Stimulated activated CD8-positive, alpha-beta memory T cell treated with anti-CD3 and anti-CD28 coated beads, Interleukin-15, amount 100 ng/mL, for 1 hour (primary cell): ENCODE data around the gene SMPD1.
A peak's percentile ranks its signal among the peaks of the same experiment; 100 is the strongest.

Experiments
- DNase-seq: peaks from one replicate; pipeline ENCODE4 v3.0.0-alpha.2; 2020; ENCODE audit warnings: low read depth

The SMPD1 gene

DNA sequence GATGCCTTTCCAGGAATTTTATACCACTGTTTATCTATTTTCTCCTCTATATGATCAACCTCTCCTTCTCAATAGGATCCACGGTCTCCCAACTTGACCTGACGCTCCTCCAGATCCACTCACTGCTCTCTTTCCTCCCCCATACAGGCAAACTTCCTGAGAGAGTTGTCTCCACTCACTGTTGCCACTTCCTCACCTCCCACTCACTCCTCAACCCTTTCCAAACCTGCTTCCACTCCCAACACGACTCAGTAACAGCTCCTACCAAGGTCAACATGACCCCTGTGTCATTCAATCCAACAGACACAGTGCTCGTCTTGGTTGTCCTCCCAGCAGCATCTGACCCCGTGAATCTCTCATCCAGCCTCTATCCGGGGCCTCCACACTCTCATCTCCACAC is 25.5 kb downstream of the SMPD1 start:
- no peak for DNase-seq

DNA sequence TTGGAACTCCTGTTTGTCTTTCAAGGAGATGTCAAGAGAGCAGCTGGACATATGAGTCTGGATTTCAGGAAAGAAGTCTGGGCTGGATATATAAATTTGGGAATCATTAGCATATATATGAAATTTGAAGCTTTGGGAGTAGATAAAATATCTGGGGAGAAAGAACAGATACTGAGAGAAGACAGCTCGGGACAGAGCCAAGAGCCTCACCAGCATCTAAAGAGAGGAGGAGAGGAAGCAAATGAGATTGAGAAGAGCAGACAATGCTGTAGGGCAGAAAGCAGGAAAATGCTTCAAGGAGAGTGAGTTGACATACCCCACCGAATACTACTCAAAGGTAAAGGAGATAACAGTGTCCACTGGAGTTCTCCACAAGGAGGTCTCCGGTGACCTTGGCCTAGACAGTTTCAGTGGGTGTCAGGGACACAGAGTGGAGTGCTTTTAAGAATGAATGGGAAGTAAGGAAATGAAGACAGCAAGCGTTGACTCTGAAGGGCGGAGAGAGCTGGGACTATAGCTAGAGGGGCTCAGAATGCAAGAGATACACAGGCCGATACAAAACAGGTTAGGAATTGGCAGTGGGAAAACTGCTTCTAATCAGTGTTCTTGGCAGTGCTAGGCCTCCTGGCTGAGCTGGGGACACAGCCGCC is 27.8 kb downstream of the SMPD1 start:
- DNase-seq, result no peak

DNA sequence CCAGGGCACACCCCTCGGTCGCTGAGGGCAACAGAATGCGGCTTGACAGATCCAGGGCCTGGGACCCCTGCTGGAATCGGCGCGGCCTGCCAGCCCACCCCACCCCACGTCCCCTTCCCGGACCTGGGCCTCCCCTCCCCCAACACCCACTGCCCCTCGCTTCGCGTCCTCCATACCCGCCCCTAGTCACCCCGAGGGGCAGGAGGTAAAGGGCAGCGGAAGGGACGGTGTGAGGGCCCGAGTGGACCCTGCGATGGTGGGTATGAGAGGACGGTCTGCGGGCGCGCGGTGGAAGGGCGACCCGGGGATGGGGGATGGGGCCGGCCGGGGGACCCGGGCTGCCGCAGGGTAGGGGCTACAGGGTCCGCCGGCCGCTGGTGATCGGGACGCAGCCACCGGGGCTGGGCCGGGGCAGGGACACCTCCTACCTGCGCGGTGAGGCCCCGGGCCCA is 28.3 kb downstream of the SMPD1 start:
- no peak for DNase-seq

DNA sequence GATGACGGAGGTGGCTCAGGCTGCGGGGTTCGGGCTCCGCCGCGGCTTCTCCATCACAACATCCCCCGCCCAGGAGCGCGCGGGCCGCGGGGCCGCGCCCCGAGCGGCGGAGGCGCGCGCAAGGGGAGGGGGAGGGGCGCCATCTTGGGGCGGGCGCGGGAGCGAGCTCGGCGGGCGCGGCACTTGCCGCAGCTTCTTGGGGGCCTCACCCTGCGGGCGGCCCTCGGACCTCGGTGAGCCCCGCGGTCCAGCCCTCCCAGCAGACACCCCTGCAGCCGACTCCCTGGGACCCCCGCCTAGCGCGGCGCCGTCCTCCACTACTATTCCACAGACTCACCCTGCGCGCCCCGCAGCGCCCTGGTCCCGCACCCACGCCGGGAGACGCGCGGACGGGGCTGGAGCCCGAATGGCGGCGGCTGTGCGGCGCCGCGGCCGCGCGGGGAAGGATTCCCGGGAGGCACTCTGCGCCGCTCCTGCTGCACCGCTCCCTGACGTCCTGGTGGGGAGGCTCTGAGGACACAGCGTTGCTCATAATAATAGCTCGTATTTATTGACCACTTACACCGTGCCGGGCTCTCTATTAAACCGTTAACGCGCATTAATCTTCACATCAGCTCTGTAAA is 28.8 kb downstream of the SMPD1 start, which contains the start of gene APBB1:
TSS of gene APBB1 (minus strand) at position 86 of the 623 bp plus-strand sequence. CDS start 7,747 bp downstream, outside the sequence.
- peak; percentile 38 for DNase-seq

DNA sequence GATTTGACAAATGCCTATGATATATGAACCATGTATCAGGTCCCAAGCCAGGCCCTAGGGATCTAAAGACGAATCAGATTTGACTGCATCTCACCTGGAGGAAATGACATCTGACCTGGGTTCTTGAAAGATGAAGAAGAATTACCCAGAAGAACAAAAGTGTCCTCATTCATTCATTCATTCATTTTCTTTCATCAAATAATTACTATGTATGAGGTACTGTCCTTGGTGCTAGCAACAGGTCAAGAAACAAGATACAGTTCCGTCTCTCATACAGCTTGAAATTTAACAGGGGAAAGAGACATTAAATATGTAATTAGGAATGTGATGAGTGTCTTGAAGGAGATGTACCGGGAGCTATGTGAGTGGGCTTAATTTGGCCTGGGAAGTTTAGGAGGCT is 30.4 kb downstream of the SMPD1 start:
- DNase-seq, result no peak

DNA sequence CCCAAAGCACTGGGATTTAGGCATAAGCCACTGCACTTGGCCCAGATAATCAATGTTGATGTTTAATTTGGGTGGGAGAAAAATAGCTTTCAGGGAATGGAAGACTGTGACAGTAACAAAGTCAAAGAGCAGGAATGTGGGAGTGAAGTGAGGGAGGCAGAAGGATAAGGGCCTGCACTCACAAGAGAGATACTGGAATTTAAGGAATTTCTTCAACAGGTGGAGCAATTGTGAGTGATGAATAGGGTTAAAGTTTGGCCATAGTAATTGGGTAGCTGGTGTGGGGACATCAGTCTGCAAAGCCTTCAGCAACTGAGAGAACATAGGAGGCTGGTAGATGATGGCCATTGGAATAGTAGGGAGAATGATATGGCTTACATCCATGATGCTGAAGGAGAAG is 37.2 kb downstream of the SMPD1 start:
- no peak for DNase-seq

DNA sequence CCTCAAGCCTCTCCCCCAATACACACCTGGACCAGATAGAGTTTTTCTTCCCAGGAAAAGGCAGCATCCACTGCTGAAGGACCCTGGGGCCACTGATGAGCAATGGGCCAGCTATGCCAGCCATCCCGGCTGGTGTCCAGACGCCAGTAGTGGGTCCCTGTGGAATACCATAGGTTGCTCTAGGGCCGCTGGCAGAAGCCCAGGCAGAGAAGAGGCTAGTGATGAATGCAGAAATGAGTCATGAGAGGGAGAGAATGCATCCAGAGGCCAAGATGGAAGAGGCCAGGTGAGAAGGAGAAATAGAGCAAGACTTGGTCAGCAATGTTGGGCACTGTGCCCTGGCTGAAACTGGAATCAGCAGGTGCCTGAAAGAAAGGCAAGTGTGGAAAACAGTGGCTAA is 41.6 kb downstream of the SMPD1 start:
- no peak for DNase-seq

DNA sequence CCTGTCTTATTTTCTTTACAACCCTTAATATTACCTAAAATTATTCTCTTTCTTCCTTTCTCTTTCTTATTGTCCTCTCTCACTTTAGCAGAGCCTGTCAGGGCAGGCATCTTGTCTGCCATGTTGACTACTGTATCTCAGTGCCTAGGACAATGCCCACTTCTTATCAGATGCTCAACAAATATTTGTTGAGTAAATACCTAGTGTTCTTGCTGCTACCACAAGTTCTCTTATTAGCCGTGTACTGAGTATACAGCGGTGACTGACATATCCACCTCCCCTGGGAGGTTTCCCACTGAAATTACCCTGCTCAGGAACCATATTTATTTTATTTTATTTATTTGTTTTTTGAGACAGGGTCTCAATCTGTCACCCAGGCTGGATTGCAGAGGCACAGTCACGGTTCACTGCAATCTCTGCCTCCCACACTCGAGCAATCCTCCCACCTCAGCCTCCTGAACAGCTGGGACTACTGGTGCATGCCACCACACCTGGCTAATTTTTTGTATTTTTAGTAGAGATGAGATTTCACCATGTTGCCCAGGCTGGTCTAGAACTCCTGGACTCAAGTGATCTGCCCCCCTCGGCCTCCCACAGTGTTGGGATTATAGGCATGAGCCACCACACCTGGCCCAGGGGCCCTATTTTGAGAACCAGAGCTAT is 43.9 kb downstream of the SMPD1 start:
- no peak for DNase-seq

DNA sequence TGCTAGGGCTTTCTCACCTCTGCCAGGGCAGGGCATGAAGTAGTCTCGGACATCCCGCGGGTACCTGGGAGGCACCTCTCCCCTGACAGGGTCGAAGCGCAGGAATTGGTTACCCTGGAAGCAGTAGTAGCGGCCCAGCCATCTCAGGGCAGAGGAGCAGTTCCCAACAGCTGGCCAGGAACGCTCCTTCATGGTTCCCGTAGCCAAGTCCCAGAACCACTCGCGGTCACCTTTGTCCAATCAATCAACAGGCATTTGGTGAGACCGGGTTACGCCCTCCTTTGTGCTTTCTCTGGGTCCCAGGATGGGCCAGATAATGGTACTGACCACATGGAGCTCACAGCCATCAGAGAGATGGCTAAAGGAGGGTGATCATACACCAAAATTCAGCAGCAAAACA is 47.1 kb downstream of the SMPD1 start:
- DNase-seq, result no peak

DNA sequence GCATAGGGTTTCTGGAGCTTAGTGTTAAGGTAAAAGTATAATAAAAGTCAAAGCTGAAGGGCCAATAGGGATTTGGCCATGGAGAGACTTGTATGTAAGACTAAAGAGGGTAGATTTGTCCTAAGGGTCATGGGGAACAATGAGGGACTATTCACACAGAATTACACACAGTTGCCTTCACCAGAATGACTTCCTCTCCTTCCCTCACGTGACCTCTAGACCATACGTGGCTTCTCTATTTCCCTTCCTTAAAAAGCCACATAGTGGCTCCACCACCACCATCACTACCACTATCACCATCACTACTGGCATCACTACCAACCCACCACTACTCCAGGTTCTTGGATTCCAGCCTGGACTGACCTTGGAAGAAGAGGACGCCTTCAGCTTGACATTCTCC is 47.7 kb downstream of the SMPD1 start:
- no peak for DNase-seq

DNA sequence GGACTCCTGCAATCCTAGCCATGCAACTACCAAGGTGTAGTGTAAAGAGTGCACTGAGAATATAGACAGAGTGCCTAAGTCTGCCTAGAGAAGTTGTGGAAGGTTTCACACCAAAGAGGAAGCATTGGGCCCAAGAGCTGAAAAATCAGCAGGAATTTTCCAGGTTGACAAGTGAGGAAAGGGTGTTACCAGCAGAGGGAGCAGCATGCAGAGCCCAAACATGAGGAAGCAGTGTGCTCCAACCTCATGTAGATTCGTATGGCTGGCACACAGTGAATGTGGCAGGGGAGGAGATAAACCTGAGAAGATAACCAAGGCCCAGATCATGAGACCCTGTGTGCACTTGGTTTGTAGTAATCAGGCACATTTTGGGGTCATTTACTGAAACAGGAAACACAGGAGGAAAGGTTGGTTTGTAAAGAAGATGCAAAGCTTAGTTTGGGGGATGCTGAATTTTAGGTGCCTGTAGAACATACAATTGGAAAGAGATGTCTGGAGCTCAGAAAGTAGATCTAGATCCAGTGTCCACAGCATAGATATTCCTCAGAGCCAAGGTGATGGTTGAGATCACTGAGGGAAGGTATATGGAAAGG is 48.8 kb downstream of the SMPD1 start:
- DNase-seq, result no peak

DNA sequence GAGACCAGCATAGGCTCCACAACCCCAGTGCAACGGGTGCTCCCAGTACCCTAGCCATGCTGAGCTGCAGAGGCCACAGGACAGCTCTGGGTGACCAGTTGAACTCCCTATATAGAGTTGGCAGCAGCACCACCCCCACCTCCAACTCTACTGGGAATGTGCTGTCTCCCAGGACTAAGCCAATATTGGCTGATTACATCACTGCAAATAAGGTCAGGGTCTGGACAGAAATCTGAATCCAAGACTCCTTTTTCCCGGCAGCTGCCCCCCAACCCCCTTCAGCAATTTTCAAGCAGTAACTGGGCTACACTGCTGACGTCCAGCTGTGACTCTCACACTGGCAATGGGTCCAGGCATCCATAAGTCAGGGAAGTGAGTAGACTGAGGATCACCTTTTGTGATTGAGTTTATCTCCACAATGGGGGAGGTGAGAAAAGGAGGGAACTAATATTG is 50.7 kb downstream of the SMPD1 start, which contains the start of gene HPX:
TSS of gene HPX (minus strand) at position 82 of the 453 bp plus-strand sequence. CDS start at position 58, 24 bp downstream.
- DNase-seq, result no peak

DNA sequence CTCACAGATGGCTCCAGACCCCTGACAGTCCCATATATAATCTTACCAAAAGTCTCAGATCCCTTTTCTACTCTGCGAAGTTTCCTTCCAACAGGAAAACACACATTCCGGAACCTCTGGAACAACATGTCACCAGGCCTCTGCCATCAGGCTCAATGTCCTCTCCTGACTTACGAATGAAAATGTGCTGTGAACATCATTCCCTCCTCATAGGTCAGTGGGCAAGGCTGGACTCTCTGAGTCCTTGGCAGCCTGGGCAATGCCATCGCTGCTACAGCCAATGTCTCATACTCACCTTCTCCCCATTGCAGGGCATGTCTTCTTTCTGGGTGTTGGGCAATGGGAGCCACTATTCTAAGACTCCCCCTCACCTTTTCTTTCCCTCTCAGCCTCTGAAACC is 52.2 kb downstream of the SMPD1 start:
- DNase-seq, result no peak

DNA sequence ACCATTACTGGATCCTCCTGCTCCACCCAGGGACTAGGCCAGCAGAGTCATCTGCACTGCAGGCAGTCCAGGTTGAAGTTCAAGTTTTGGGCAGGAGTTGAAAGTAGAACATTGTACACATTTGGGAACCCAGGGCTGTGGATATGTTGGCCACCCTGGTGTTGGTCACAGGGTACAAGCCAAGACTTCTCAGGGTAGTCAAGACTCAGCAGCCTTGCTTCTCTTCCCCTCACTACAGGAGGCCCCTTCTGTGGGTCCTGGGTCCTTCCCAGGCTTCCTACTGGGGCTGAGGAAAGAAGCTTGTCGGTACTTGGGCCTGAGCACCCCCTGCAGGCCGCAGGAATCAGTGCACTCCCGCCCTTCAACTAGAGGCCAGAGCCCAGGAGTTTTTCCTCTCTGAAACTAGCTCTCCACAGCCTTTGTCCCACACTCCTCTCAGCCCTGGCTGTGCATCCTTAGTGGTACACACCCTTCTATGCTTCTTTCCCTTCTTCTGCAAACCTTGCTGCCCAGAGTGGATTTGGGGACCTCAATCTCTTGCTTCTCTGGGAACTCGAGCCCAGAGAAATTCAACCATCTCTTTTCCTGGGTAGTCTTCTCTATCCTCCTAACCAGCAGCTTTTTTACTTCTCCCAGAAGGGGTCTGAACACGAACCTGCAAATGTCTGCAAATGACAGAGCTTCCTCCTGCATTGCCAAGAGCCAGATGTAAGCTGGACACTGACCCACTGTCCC is 53.2 kb downstream of the SMPD1 start:
- DNase-seq, result peak; percentile 15
